GM23338 (cell line): ENCODE results near the gene SLC28A1.

Experiments
- CREB1 ChIP-seq: fragments of 250-450 bp; sonication (Bioruptor Pico); IDR thresholded peaks from 2 replicates; pipeline ENCODE4 v1.5.0; 2020; ENCODE audit warnings: low read depth, mild to moderate bottlenecking, moderate library complexity
- EZH2phosphoT487 ChIP-seq: fragments of 200-600 bp; sonication (generic); IDR thresholded peaks from one replicate; pipeline ENCODE4 v1.8.1; 2018; ENCODE audit warnings: antibody characterized with exemption; ENCODE audit not compliant: unreplicated experiment
- POLR2AphosphoS5 ChIP-seq: IDR thresholded peaks from 2 replicates; pipeline ENCODE4 v1.6.1; 2016; ENCODE audit warnings: antibody characterized with exemption, low read depth
- STAT1 ChIP-seq: IDR thresholded peaks from one replicate; pipeline ENCODE4 v1.6.1; 2016; ENCODE audit warnings: antibody characterized with exemption; ENCODE audit not compliant: unreplicated experiment
- ZNF114 ChIP-seq: fragments of 250-450 bp; sonication (Bioruptor Pico); IDR thresholded peaks from 2 replicates; pipeline ENCODE4 v1.5.0; 2020; ENCODE audit warnings: mild to moderate bottlenecking, moderate library complexity
- TF ChIP-seq, protein P1 (sequence below), 2 experiments: fragments of 200-600 bp in 1 of 2; sonication (generic) in 1 of 2; conservative IDR thresholded peaks; 2 replicates each; pipeline versions ENCODE4 v1.5.1 to v1.6.1; 2016 to 2017; ENCODE audit warnings: antibody characterized with exemption in 2 of 2, low read depth in 2 of 2, mild to moderate bottlenecking in 2 of 2, moderate library complexity in 1 of 2

DNA sequence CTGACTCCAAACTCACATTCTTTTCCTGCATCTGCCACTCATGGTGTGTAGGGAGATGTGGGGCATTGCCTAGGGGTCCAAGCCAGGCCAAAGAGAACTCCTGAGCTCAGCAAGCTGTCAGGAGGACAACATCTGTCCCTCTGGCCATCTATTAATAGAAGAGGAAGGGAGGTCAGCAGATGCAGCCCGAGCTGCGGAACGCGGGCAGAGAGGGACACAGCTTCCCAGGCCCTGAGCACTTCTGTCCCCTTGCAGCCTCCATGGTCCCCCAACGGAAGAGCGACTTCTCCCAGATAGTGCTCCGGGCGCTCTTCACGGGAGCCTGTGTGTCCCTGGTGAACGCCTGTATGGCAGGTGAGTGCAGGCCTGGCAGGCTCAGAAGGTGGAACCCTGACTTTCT lies 59.8 kb downstream of the SLC28A1 start:
- TF ChIP-seq POLR2AphosphoS5 (no peak), CREB1 (CRISPR knock-in tag) (no peak), STAT1 (no peak), ZNF114 (CRISPR knock-in tag) (no peak), EZH2phosphoT487 (no peak)
- TF ChIP-seq, protein P1, sequence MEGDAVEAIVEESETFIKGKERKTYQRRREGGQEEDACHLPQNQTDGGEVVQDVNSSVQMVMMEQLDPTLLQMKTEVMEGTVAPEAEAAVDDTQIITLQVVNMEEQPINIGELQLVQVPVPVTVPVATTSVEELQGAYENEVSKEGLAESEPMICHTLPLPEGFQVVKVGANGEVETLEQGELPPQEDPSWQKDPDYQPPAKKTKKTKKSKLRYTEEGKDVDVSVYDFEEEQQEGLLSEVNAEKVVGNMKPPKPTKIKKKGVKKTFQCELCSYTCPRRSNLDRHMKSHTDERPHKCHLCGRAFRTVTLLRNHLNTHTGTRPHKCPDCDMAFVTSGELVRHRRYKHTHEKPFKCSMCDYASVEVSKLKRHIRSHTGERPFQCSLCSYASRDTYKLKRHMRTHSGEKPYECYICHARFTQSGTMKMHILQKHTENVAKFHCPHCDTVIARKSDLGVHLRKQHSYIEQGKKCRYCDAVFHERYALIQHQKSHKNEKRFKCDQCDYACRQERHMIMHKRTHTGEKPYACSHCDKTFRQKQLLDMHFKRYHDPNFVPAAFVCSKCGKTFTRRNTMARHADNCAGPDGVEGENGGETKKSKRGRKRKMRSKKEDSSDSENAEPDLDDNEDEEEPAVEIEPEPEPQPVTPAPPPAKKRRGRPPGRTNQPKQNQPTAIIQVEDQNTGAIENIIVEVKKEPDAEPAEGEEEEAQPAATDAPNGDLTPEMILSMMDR (conservative IDR thresholded peaks at IDR 0.05; ENCODE audit: low read depth in 2 of 2) = no peak
